G401.6 (cell line): Measurements from ENCODE around the gene MT1G.
"Not testable (repeated sequence)": the region's sequence is repeated elsewhere in the genome, so short reads cannot be mapped to it uniquely, and the experiment has no call there.

ENCODE experiments used
- FAIRE-seq: peaks from 2 replicates; lab custom pipeline; 2012; peaks lifted over from hg19 to GRCh38; lab: Jason Lieb, UNC

Gene MT1G

GRCh38 chr16:56684926-56685590, 17.2 kb upstream of the MT1G start:
- no peak for FAIRE-seq

- FAIRE-seq: no peak
Observed at GRCh38 chr16:56684256-56684925, 16.5 kb upstream of the MT1G start.

DNA sequence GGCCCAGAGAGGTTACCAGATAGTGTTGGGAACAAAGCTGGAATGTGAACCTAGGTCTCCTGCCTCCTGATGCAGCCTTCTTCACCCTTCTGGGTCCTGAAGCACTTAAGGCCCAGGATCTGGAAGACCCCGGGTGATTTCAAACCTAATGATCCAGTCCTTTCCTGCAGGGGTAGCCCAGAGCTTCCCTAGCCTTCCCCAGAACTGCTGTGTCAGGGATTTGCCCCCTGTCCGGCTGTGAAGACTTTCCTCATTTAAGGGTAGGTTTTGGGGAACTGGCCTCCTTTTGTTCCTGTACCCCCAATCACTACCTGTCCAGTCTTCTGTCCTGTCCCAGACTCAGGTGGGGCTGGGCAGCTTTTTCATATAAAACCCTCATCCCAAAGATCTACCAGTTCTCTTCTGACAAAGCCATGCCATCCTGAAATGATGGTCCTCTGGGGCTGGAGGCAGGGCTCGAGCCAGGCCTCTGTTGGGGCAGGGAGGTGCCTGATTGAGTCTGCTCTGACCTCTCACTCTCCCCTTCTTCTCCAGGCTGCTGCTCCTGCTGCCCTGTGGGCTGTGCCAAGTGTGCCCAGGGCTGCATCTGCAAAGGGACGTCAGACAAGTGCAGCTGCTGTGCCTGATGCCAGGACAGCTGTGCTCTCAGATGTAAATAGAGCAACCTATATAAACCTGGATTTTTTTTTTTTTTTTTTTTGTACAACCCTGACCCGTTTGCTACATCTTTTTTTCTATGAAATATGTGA, 15.7 kb upstream of the MT1G start:
- no peak for FAIRE-seq

- no peak for FAIRE-seq
Observed at GRCh38 chr16:56682703-56683397, 15.0 kb upstream of the MT1G start.

DNA sequence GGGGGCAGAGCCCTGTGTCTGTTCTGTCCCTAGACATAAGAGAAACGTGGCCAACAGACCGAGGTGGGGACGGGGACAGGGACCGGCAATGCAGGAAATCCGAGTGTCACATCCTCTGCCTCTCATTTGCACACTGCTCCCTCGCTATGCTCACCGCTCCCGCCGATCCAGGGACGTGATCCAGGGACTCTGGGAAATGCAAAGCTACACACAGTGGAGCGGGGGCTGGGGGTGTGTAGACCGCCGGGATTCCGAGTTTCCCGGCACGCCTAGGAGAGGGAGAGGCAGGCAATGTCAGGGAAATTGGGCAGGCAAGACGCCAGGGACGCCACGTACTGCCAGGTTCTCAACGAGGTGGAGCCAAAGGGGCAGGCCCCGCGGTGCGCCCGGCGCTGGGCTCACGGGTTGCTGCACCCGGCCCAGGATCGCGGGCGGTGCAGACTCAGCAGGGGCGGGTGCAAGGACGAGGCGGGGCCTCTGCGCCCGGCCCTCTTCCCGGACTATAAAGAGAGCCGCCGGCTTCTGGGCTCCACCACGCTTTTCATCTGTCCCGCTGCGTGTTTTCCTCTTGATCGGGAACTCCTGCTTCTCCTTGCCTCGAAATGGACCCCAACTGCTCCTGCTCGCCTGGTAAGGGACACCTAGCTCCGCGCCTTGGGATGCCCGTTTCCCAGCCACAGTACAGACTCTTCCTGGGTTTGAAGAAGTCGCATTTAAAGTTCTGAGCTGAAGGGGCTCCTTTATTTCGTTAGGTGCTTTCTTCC, 14.3 kb upstream of the MT1G start, which contains the start of gene MT1X:
Gene MT1X (plus strand): TSS at position 532 of the 764 bp plus-strand sequence. CDS start 71 bp downstream, at position 603.
- FAIRE-seq: no peak

- no peak for FAIRE-seq
Observed at GRCh38 chr16:56679818-56680217, 12.0 kb upstream of the MT1G start.

GRCh38 chr16:56679078-56679730, 11.3 kb upstream of the MT1G start:
- no peak for FAIRE-seq

GRCh38 chr16:56677474-56677873, 9.6 kb upstream of the MT1G start:
- no peak for FAIRE-seq

DNA sequence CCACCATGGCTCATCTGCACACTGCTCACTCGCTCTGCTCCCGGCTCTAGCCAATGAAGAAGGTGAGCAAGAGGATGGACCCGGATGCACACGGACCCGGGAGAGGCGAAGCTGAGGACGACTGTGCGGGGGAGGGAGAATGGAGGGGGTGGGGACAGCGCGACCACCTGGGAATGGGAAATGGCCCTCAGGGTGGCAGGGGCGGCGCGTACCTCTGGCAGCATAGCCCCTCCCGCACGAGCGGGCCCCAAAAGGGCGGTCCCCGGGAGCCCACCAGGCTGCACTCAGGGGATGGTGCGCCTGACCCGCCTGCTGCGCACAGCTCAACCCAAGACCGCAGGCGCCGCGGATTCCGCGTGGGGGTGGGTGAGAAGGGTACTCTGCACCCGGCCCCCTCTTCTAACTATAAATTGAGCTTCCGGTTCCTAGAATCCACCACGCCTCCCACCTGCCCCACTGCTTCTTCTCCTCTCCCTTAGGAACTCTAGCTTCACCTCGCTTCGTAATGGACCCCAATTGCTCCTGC, 7.9 kb upstream of the MT1G start:
- FAIRE-seq: no peak

- not testable (repeated sequence) for FAIRE-seq
Observed at GRCh38 chr16:56674570-56674969, 6.7 kb upstream of the MT1G start.

GRCh38 chr16:56673921-56674320, 6.1 kb upstream of the MT1G start:
- FAIRE-seq: peak; percentile 41

DNA sequence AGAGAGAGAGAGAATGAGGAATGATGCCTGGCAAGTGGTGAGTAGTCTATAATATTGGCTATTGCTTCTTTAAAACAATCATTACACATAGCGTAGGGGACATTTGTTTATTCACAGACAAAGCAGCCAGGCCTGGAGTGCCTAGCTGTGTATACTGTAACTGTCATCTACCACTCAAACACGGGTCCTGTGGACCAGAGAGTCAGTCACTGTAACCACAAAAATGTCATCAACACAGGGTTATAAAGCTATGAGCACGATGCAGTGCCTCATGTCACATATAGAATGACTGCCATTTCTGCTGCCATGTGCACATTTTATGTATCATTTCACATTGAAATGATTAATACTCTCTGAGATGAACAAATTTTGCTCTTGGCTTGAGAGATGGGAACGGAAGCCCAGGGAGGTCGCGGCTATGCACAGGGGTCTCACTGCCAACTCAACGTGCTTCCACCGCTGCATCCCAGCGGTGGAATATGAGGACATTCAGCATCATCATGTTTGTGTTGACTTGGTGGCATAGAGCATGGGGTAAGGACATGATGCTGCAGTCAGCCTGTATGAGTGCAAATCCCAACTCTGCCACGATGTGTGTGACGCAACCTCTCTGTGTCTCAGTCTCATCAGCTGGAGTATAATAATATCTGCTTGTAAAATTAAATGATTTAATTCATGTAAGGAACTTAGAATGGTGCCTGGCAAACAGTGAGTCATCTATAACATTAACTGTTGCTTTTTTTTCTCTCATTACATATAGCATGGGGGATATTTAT, 5.1 kb upstream of the MT1G start:
- no peak for FAIRE-seq

- not testable (repeated sequence) for FAIRE-seq
Observed at GRCh38 chr16:56672171-56672570, 4.3 kb upstream of the MT1G start.

- FAIRE-seq: not testable (repeated sequence)
Observed at GRCh38 chr16:56671691-56672090, 3.8 kb upstream of the MT1G start.

DNA sequence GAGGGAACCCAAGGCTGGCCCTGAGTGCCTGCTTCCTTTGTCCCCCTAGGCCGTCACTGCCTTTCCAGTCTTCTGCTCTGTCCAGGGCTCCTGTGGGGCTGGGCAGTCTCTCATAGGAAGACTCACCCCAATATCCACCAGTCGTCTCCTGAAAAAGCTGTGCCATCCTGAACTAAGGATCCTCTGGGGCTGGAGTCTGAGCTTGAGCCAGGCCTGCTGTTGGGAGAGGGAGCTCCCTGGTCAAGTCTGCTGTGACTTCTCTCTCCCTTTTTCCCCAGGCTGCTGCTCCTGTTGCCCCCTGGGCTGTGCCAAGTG, 2.7 kb upstream of the MT1G start:
- no peak for FAIRE-seq

GRCh38 chr16:56669840-56670619, 2.2 kb upstream of the MT1G start:
- FAIRE-seq: no peak

DNA sequence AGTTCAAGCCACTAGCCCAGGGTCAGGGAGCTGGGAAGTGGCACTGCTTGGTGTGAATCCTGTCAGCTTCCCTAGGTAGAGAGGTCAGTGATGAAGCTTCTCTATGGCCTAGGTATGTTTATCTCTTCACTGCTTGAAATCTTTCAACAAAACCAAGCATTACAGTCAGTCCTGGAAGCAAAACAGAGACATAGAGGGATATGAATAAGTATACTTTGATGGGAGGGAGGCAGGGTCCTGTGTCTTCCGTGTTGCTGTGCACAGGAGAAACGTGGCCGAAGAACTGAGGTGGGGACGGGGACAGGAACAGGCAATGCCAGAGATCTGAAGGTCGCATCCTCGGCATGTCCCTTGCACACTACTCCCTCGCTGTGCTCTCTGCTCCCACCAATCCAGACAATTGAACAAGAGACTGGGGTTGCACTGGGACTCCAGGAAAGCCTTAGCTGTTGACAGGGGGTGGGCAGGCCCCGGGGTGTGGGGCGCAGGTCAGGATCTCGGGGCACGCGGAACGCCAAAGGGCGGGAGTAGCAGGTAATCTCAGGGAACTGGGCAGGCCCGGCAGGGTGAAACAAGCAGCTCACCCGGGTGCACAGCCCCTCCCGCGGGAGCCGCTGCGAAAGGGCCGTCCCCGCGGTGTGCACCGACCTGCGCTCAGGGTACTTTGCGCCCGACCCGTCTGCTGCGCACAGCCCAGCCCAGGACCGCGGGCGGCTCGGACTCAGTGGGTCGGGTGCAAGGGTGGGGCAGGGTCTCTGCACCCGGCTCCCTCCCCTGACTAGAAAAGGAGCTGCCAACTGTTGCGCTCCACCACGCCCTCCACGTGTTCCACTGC, 1.4 kb upstream of the MT1G start, which contains the start of gene MT1H:
Gene MT1H (plus strand): TSS at position 810 of the 835 bp plus-strand sequence. CDS start 71 bp downstream, outside the sequence.
- FAIRE-seq: no peak
